Skeletal muscle tissue (tissue), 4 donors: ENCODE measurements around the gene YTHDF1. TPM values are rescaled to one million over a fixed set of nuclear protein-coding genes. Genes with fewer than 3 reads are reported as not detected.

ENCODE experiments used
- H3K27ac ChIP-seq: one replicate; pipeline ENCODE4 v1.7.0; 2013; ENCODE audit warnings: mild to moderate bottlenecking, low read depth, low read length, inconsistent platforms
- H3K27me3 ChIP-seq, 3 donors: one replicate each; pipeline ENCODE4 v1.7.0; 2013; ENCODE audit warnings: low read length in 3 of 3; ENCODE audit not compliant: control insufficient read depth in 3 of 3, insufficient read depth in 3 of 3
- H3K36me3 ChIP-seq, 3 donors: one replicate each; pipeline ENCODE4 v1.7.0; 2013; ENCODE audit warnings: low read length in 3 of 3; ENCODE audit not compliant: control insufficient read depth in 3 of 3, insufficient read depth in 3 of 3
- H3K4me1 ChIP-seq, 3 donors: one replicate each; pipeline ENCODE4 v1.7.0; 2013; ENCODE audit warnings: low read length in 3 of 3, mild to moderate bottlenecking in 3 of 3; ENCODE audit not compliant: control insufficient read depth in 3 of 3, insufficient read depth in 3 of 3
- H3K4me3 ChIP-seq, 3 donors: one replicate each; pipeline ENCODE4 v1.7.0; 2013; ENCODE audit warnings: low read length in 3 of 3
- H3K9ac ChIP-seq, 3 donors: one replicate each; pipeline ENCODE4 v1.7.0; 2013; ENCODE audit warnings: low read length in 3 of 3, mild to moderate bottlenecking in 3 of 3, moderate library complexity in 2 of 3, low read depth in 1 of 3
- H3K9me3 ChIP-seq, 3 donors: one replicate each; pipeline ENCODE4 v1.7.0; 2013; ENCODE audit warnings: low read length in 3 of 3; ENCODE audit not compliant: control insufficient read depth in 3 of 3
- total RNA-seq: library from RNA; depleted of rRNA; stranded (reverse); fragments of >200 nt; gene quantifications from one replicate; pipeline ENCODE4 v1.2.3, GENCODE V29; 2014
- donor health status: Osteomylitis.

The YTHDF1 gene
- total RNA-seq, 1 donor from 2014 or later: 17.2 TPM

GRCh38 chr20:63167026-63167917, 48.7 kb downstream of the YTHDF1 start:
- Histone ChIP-seq H3K27me3 (peaks cover 32 to 67% (median 64%) of the 10 kb centered on the region in 3 donors), H3K4me3 (no peak overlapping the region), H3K9me3 (no peaks in the 10 kb centered on the region), H3K9ac (no peak overlapping the region), H3K4me1 (no peaks in the 10 kb centered on the region), H3K27ac (no peak overlapping the region), H3K36me3 (no peaks in the 10 kb centered on the region)

- Histone ChIP-seq H3K27me3 (peaks cover 31 to 67% (median 64%) of the 10 kb centered on the region in 3 donors), H3K9me3 (no peaks in the 10 kb centered on the region), H3K36me3 (no peaks in the 10 kb centered on the region)
Measured at GRCh38 chr20:63166193-63167020, 49.5 kb downstream of the YTHDF1 start.

GRCh38 chr20:63165356-63166192, 50.4 kb downstream of the YTHDF1 start:
- Histone ChIP-seq H3K27ac (no peak overlapping the region), H3K36me3 (no peaks in the 10 kb centered on the region), H3K4me3 (no peak overlapping the region), H3K9ac (no peak overlapping the region), H3K27me3 (peaks cover 32 to 68% (median 64%) of the 10 kb centered on the region in 3 donors), H3K4me1 (no peaks in the 10 kb centered on the region), H3K9me3 (no peaks in the 10 kb centered on the region)

More at GRCh38 chr20:63166193-63167020, 49.5 kb downstream of the YTHDF1 start:
- H3K9ac ChIP-seq: no peak overlapping the region
- H3K4me3 ChIP-seq: no peak overlapping the region
- no peaks in the 10 kb centered on the region for H3K4me1 ChIP-seq
- no peak overlapping the region for H3K27ac ChIP-seq

- H3K36me3 ChIP-seq: no peaks in the 10 kb centered on the region
- no peak overlapping the region for H3K27ac ChIP-seq
- peaks cover 37 to 72% (median 68%) of the 10 kb centered on the region in 3 donors for H3K27me3 ChIP-seq
- no peak overlapping the region for H3K4me3 ChIP-seq
- H3K9ac ChIP-seq: no peak overlapping the region
- H3K9me3 ChIP-seq: no peaks in the 10 kb centered on the region
- H3K4me1 ChIP-seq: no peaks in the 10 kb centered on the region
Measured at GRCh38 chr20:63164484-63165355, 51.2 kb downstream of the YTHDF1 start.

GRCh38 chr20:63163596-63164483, 52.1 kb downstream of the YTHDF1 start:
- H3K4me1 ChIP-seq: no peaks in the 10 kb centered on the region
- H3K4me3 ChIP-seq: no peak overlapping the region
- H3K27ac ChIP-seq: no peak overlapping the region
- peaks cover 42 to 71% (median 68%) of the 10 kb centered on the region in 3 donors for H3K27me3 ChIP-seq
- H3K36me3 ChIP-seq: no peaks in the 10 kb centered on the region
- H3K9ac ChIP-seq: no peak overlapping the region
- no peaks in the 10 kb centered on the region for H3K9me3 ChIP-seq

- Histone ChIP-seq H3K36me3 (no peaks in the 10 kb centered on the region), H3K4me3 (no peak overlapping the region), H3K27ac (no peak overlapping the region), H3K9me3 (no peaks in the 10 kb centered on the region), H3K4me1 (no peaks in the 10 kb centered on the region), H3K9ac (no peak overlapping the region), H3K27me3 (peaks cover 42 to 76% (median 70%) of the 10 kb centered on the region in 3 donors)
Measured at GRCh38 chr20:63163171-63163570, 52.8 kb downstream of the YTHDF1 start.

- Histone ChIP-seq H3K27ac (no peak overlapping the region), H3K4me3 (no peak overlapping the region), H3K27me3 (peaks cover 45 to 82% (median 76%) of the 10 kb centered on the region in 3 donors), H3K9ac (no peak overlapping the region), H3K4me1 (no peaks in the 10 kb centered on the region), H3K9me3 (no peaks in the 10 kb centered on the region), H3K36me3 (no peaks in the 10 kb centered on the region)
Measured at GRCh38 chr20:63162206-63162795, 53.6 kb downstream of the YTHDF1 start.

GRCh38 chr20:63161176-63161651, 54.7 kb downstream of the YTHDF1 start:
- Histone ChIP-seq H3K27me3 (peaks cover 45 to 83% (median 74%) of the 10 kb centered on the region in 3 donors), H3K4me1 (peaks cover 2 to 5% (median 3%) of the 10 kb centered on the region in 3 donors), H3K27ac (no peak overlapping the region), H3K36me3 (no peaks in the 10 kb centered on the region), H3K9me3 (no peaks in the 10 kb centered on the region), H3K9ac (no peak overlapping the region), H3K4me3 (no peak overlapping the region)
